Measurements from ENCODE around the gene FIBIN.

FIBIN gene

DNA sequence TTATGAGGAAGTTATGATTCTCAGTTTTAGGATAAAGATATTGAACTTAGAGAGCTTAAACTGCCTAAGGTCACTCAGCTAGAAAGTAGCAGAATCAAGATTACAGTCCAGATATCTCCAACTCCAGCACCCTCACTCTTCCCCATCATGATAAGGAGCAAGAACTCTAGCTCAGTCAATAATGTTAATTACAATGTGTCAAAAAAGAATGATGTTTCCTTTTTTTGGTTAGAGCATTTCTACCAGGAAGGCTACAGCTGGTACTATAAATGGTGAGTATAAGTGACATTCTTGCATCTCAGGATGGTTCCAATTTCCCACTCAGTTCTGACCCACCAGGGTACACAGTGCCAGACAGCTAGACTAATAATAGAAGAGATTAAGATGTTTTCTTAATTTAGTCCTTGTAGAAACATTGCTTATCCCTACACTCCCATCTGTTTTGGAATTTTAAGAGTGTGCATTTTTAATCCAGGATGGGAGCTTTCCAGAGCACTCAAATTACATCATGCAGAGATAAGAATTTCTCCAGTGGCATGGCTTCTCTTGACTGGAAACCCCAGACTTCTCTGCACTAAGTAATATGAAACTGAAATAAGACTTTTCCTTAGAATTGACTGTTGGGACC, 25.1 kb downstream of the FIBIN start:
- Histone ChIP-seq H3K4me3 (ENCODE audit: insufficient read depth, low read depth, low read length, poor library complexity, severe bottlenecking) (no peak overlapping the region), H3K36me3 (ENCODE audit: control insufficient read depth, insufficient read depth, low read length) (no peaks in the 10 kb centered on the region), H3K27ac (ENCODE audit: insufficient read depth, low read length, poor library complexity, severe bottlenecking) (no peak overlapping the region), H3K9me3 (ENCODE audit: control insufficient read depth, low read length) (no peaks in the 10 kb centered on the region), H3K4me1 (ENCODE audit: control insufficient read depth, insufficient read depth, low read length, poor library complexity, severe bottlenecking) (no peaks in the 10 kb centered on the region), H3K27me3 (replicated peaks; ENCODE audit: control insufficient read depth, insufficient read depth, low read length, poor library complexity, severe bottlenecking) (no peaks in the 10 kb centered on the region)
- no peak for DNase-seq

DNA sequence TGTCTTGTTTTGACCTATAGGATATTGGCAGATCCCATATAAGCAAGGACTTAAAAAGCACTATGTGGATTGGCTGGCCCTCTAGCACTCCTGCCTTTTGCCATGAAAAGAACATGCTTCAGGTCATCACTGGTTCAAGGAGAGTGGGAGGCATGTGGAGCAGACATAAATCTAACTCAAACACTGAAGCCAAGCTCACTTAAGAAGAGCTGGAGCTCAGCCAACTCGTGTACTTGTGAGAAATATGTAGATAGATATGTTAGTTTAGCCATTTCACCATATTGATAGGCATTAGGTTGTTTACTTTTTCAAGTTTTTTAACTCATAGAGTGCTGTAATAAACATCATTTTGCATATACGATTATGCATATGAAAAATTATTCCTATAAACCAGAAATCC, 26.8 kb downstream of the FIBIN start:
- Histone ChIP-seq H3K9me3 (ENCODE audit: control insufficient read depth, low read length) (no peaks in the 10 kb centered on the region), H3K36me3 (ENCODE audit: control insufficient read depth, insufficient read depth, low read length) (no peaks in the 10 kb centered on the region), H3K27me3 (replicated peaks; ENCODE audit: control insufficient read depth, insufficient read depth, low read length, poor library complexity, severe bottlenecking) (no peaks in the 10 kb centered on the region), H3K4me1 (ENCODE audit: control insufficient read depth, insufficient read depth, low read length, poor library complexity, severe bottlenecking) (no peaks in the 10 kb centered on the region), H3K4me3 (ENCODE audit: insufficient read depth, low read depth, low read length, poor library complexity, severe bottlenecking) (no peak overlapping the region), H3K27ac (ENCODE audit: insufficient read depth, low read length, poor library complexity, severe bottlenecking) (no peak overlapping the region)
- DNase-seq = no peak

DNA sequence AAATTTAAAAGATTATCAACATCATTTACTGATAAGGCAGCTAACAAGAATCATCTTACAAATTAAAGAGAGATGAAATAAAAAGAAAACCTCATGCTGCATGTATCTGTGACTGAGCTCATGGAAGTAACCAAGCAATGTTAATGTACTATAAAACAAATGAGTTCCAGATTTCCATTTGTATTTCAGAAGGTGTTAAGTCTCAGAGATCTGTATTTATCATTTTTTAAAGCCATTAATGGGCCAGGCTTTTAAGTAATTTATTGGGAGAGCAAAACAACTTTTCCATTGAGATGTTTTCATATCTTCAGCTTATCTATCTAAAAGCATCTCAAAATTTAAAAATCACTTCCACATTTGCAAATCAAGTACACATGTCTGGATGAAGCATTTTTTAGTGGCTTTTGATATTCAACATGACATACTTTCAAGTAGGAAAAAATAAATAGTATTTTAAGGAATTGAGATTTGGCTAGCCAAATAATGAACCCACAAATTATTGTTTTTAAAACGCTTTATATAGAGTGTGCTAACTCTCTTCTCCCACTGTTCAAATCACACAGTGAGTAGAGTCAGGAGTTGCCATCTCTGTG, 28.8 kb downstream of the FIBIN start:
- no peaks in the 10 kb centered on the region for H3K9me3 ChIP-seq (ENCODE audit: control insufficient read depth, low read length)
- no peaks in the 10 kb centered on the region for H3K36me3 ChIP-seq (ENCODE audit: control insufficient read depth, insufficient read depth, low read length)
- H3K4me3 ChIP-seq (ENCODE audit: insufficient read depth, low read depth, low read length, poor library complexity, severe bottlenecking) = no peak overlapping the region
- no peaks in the 10 kb centered on the region for H3K4me1 ChIP-seq (ENCODE audit: control insufficient read depth, insufficient read depth, low read length, poor library complexity, severe bottlenecking)
- DNase-seq = no peak
- H3K27ac ChIP-seq (ENCODE audit: insufficient read depth, low read length, poor library complexity, severe bottlenecking) = no peak overlapping the region
- no peaks in the 10 kb centered on the region for H3K27me3 ChIP-seq (replicated peaks; ENCODE audit: control insufficient read depth, insufficient read depth, low read length, poor library complexity, severe bottlenecking)

DNA sequence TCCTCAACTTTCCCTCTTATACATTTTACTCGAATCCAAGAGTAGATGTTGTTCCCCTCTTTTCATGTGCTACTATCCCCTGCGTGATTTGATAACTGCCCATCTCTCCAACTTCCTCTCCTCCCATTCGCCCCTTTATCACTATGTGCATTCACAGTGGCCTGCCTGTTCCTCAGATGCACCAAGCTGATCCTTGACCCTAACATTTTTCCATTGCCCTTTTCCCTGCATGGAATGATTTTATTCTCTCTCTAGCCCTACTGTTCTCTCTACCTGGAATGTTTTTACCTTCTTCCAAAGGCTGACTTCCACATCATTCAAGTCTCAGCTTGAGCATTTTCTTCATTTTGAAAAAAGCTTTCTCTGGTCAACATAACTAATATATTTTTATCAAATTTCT, 31.0 kb downstream of the FIBIN start:
- no peaks in the 10 kb centered on the region for H3K36me3 ChIP-seq (ENCODE audit: control insufficient read depth, insufficient read depth, low read length)
- H3K9me3 ChIP-seq (ENCODE audit: control insufficient read depth, low read length) = no peaks in the 10 kb centered on the region
- no peaks in the 10 kb centered on the region for H3K4me1 ChIP-seq (ENCODE audit: control insufficient read depth, insufficient read depth, low read length, poor library complexity, severe bottlenecking)
- no peaks in the 10 kb centered on the region for H3K27me3 ChIP-seq (replicated peaks; ENCODE audit: control insufficient read depth, insufficient read depth, low read length, poor library complexity, severe bottlenecking)
- H3K27ac ChIP-seq (ENCODE audit: insufficient read depth, low read length, poor library complexity, severe bottlenecking) = no peak overlapping the region
- H3K4me3 ChIP-seq (ENCODE audit: insufficient read depth, low read depth, low read length, poor library complexity, severe bottlenecking) = no peak overlapping the region
- no peak for DNase-seq

DNA sequence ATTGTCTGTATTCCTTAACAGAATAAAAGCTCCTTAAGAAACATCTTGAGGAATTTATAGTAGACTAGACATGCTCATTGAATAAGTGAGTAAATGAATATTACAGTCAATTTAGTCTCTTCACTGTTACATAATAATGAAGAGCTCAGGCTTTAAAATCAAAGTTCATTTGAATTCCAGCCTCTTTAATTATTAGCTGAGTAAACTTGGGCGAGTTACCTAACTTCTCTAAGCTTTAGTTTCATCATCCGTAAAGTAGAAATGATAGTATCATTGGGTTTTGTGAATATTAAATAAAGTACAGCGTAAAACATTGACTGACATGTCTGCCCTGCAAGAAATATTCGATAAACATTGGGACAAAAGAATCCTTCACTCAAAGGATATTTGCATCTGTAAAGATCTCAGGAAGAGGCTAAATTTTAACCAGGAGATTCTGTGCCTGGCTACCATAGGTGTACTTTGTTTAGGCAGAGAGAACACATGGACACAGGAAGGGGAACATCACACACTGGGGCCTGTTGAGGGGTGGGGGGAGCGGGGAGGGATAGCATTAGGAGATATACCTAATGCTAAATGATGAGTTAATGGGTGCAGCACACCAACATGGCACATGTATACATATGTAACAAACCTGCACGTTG, 31.5 kb downstream of the FIBIN start:
- no peak overlapping the region for H3K4me3 ChIP-seq (ENCODE audit: insufficient read depth, low read depth, low read length, poor library complexity, severe bottlenecking)
- H3K27me3 ChIP-seq (replicated peaks; ENCODE audit: control insufficient read depth, insufficient read depth, low read length, poor library complexity, severe bottlenecking) = no peaks in the 10 kb centered on the region
- DNase-seq = no peak

DNA sequence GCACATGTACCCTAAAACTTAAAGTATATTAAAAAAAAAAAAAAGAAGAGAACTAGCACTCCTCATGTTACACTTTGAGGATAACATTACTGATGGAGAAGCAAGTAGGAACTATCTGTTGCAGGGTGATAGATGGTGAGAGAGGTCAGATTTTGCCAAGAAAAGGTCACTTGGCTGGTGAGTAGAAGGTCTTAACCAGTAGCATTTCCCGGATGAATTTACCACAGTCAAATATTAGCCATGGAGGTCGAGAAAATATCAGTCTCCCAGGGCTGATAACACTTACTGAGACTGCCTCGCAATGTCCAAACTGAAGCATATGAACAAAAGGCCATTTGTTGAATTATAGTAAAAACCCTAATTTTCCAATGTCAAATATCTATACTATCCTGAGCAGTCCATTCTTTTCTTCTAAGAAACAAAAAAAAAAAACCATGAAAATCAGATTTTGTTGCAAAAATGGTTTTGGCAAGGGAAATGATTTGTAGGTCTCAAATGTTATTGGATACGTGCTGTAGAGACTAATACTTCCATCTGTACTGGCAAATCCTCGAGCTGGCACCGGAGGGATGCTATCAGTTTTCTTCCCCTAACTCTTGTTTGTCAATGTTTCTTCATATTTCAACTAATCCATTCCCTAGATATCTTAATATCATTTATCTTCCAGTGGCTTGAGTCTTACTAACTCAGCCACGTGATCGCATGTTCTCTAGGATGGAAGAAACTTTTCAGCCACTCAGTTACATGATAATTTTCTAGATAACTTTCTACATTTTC, 32.2 kb downstream of the FIBIN start:
- no peak for DNase-seq
- H3K4me1 ChIP-seq (ENCODE audit: control insufficient read depth, insufficient read depth, low read length, poor library complexity, severe bottlenecking) = no peaks in the 10 kb centered on the region
- H3K27me3 ChIP-seq (replicated peaks; ENCODE audit: control insufficient read depth, insufficient read depth, low read length, poor library complexity, severe bottlenecking) = no peaks in the 10 kb centered on the region
- no peak overlapping the region for H3K4me3 ChIP-seq (ENCODE audit: insufficient read depth, low read depth, low read length, poor library complexity, severe bottlenecking)
- no peaks in the 10 kb centered on the region for H3K36me3 ChIP-seq (ENCODE audit: control insufficient read depth, insufficient read depth, low read length)
- no peak overlapping the region for H3K27ac ChIP-seq (ENCODE audit: insufficient read depth, low read length, poor library complexity, severe bottlenecking)
- H3K9me3 ChIP-seq (ENCODE audit: control insufficient read depth, low read length) = no peaks in the 10 kb centered on the region

More for the DNA sequence above, 31.5 kb downstream of the FIBIN start:
- Histone ChIP-seq H3K27ac (ENCODE audit: insufficient read depth, low read length, poor library complexity, severe bottlenecking) (no peak overlapping the region), H3K4me1 (ENCODE audit: control insufficient read depth, insufficient read depth, low read length, poor library complexity, severe bottlenecking) (no peaks in the 10 kb centered on the region), H3K36me3 (ENCODE audit: control insufficient read depth, insufficient read depth, low read length) (no peaks in the 10 kb centered on the region), H3K9me3 (ENCODE audit: control insufficient read depth, low read length) (no peaks in the 10 kb centered on the region)

DNA sequence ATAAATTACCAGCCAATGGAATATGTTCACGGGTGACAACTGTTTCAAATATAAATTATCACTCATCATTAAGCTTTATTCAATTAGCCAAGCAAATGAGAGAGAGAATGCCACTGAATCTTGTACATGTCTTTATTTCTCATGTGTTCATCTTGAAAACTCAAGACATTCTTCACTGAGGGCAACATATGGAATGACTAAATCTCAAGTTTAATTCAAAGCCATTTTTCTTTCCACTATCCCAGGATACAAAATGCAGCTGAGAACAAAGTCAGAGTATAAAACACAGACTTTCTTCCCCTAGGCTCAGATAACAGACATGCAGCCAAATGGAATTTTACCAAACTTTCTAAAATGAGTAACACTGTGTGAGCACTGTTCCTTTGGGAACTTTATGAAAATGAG, 34.7 kb downstream of the FIBIN start:
- no peaks in the 10 kb centered on the region for H3K9me3 ChIP-seq (ENCODE audit: control insufficient read depth, low read length)
- H3K27me3 ChIP-seq (replicated peaks; ENCODE audit: control insufficient read depth, insufficient read depth, low read length, poor library complexity, severe bottlenecking) = no peaks in the 10 kb centered on the region
- no peak overlapping the region for H3K27ac ChIP-seq (ENCODE audit: insufficient read depth, low read length, poor library complexity, severe bottlenecking)
- no peaks in the 10 kb centered on the region for H3K36me3 ChIP-seq (ENCODE audit: control insufficient read depth, insufficient read depth, low read length)
- no peak for DNase-seq
- H3K4me1 ChIP-seq (ENCODE audit: control insufficient read depth, insufficient read depth, low read length, poor library complexity, severe bottlenecking) = no peaks in the 10 kb centered on the region
- H3K4me3 ChIP-seq (ENCODE audit: insufficient read depth, low read depth, low read length, poor library complexity, severe bottlenecking) = no peak overlapping the region

DNA sequence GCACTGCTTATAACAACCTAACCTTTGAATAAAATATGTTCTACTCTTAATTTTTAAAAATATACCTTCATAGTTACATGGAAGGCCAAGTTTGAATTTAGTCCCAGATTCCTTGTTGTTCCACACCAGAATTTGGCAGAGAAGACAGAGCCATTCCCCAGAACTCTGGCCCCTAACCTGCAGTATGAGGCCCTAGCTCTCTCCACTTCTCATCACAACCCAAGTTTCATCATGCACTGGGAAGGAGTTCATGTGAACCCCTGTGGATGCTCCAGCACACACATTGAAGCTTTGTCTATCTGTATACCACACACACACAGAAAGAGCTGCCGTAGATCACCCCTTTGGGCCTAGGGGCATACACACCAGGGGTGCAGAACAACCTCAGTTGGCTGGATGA, 36.1 kb downstream of the FIBIN start:
- no peak overlapping the region for H3K4me3 ChIP-seq (ENCODE audit: insufficient read depth, low read depth, low read length, poor library complexity, severe bottlenecking)
- no peaks in the 10 kb centered on the region for H3K4me1 ChIP-seq (ENCODE audit: control insufficient read depth, insufficient read depth, low read length, poor library complexity, severe bottlenecking)
- H3K27ac ChIP-seq (ENCODE audit: insufficient read depth, low read length, poor library complexity, severe bottlenecking) = no peak overlapping the region
- H3K27me3 ChIP-seq (replicated peaks; ENCODE audit: control insufficient read depth, insufficient read depth, low read length, poor library complexity, severe bottlenecking) = no peaks in the 10 kb centered on the region
- H3K9me3 ChIP-seq (ENCODE audit: control insufficient read depth, low read length) = no peaks in the 10 kb centered on the region
- no peaks in the 10 kb centered on the region for H3K36me3 ChIP-seq (ENCODE audit: control insufficient read depth, insufficient read depth, low read length)
- no peak for DNase-seq

DNA sequence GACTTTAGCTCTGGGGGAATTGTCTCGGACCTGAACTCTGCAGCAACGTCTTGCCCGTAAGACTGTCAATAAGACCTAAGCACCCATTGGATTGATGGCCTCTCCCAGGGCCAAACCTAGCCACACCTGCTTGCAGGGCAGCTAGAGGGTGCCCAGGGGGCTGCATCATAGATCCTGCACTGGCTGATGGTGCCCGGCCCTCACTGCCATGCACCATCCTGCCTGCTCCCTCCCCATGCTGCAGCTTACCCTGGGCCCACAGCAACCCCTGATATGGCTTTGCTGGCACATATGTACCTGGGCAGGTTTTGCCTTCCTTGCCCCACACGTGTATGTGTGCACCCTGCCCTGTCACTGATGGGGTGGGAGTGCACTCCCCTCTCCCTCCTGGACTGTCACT, 37.8 kb downstream of the FIBIN start:
- H3K4me3 ChIP-seq (ENCODE audit: insufficient read depth, low read depth, low read length, poor library complexity, severe bottlenecking) = no peak overlapping the region
- H3K4me1 ChIP-seq (ENCODE audit: control insufficient read depth, insufficient read depth, low read length, poor library complexity, severe bottlenecking) = no peaks in the 10 kb centered on the region
- no peak for DNase-seq
- no peaks in the 10 kb centered on the region for H3K36me3 ChIP-seq (ENCODE audit: control insufficient read depth, insufficient read depth, low read length)
- H3K9me3 ChIP-seq (ENCODE audit: control insufficient read depth, low read length) = no peaks in the 10 kb centered on the region
- no peaks in the 10 kb centered on the region for H3K27me3 ChIP-seq (replicated peaks; ENCODE audit: control insufficient read depth, insufficient read depth, low read length, poor library complexity, severe bottlenecking)
- no peak overlapping the region for H3K27ac ChIP-seq (ENCODE audit: insufficient read depth, low read length, poor library complexity, severe bottlenecking)

DNA sequence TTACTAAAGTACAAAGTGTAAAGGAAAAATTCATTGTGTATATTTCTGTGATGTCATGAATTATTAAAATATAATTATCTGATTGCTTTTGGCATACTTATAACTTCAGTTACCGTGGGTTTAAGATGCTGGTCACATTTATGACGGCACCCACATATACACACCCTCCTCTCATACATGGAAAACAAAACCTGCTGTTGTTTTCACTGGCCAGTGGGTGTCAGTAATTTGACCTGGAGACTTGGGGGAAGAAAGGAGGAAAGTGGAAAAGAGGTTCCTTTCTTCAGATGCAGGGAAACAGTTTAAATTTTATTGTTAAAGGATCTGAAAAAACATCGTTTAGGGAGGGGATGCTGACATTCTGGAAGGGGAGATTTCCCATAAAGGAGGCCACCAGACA, 46.0 kb downstream of the FIBIN start:
- no peak for DNase-seq
- no peaks in the 10 kb centered on the region for H3K36me3 ChIP-seq (ENCODE audit: control insufficient read depth, insufficient read depth, low read length)
- no peak overlapping the region for H3K27ac ChIP-seq (ENCODE audit: insufficient read depth, low read length, poor library complexity, severe bottlenecking)
- H3K4me3 ChIP-seq (ENCODE audit: insufficient read depth, low read depth, low read length, poor library complexity, severe bottlenecking) = no peak overlapping the region
- no peaks in the 10 kb centered on the region for H3K27me3 ChIP-seq (replicated peaks; ENCODE audit: control insufficient read depth, insufficient read depth, low read length, poor library complexity, severe bottlenecking)
- H3K9me3 ChIP-seq (ENCODE audit: control insufficient read depth, low read length) = no peaks in the 10 kb centered on the region
- no peaks in the 10 kb centered on the region for H3K4me1 ChIP-seq (ENCODE audit: control insufficient read depth, insufficient read depth, low read length, poor library complexity, severe bottlenecking)
